SKM-1 treated with dmso at 0.1 percent for 144 hours (cell line): Measurements from ENCODE around the gene XRCC2.
"Not testable (repeated sequence)": the region's sequence is repeated elsewhere in the genome, so short reads cannot be mapped to it uniquely, and the experiment has no call there.

Experiments
- DNase-seq: peaks from one replicate; lab custom pipeline; 2025; ENCODE audit not compliant: unreplicated experiment; lab: John Stamatoyannopoulos, UW

XRCC2 gene

GRCh38 chr7:152675759-152676636 is at the start of gene XRCC2:
XRCC2 (minus strand) TSS chr7:152676141; CDS start chr7:152676079, 62 bp downstream.
- peak; percentile 43 for DNase-seq

GRCh38 chr7:152723364-152723763 is 47.4 kb upstream of the XRCC2 start:
- no peak for DNase-seq

DNA sequence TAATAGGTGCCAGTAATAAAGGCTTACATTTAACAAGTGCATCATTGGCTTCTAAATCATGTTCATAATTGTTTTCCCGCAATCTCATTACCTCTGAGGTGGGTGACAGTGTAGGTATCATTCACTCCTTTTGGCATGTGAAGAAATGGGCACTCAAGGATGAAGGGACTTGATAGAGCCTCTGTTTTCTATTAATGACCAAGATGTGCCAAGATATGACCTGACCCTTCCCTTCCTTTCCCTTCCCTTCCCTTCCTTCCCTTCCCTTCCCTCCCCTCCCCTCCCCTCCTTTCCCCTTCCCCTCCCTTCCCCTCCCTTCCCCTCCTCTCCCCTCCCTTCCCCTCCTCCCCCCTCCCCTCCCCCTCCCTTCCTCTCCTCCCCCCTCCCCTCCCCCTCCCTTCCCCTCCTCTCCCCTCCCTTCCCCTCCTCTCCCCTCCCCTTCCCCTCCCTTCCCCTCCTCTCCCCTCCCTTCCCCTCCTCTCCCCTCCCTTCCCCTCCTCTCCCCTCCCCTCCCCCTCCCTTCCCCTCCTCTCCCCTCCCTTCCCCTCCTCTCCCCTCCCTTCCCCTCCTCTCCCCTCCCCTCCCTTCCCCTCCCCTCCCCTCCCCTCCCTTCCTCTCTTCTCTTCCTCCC is 36.6 kb upstream of the XRCC2 start:
- not testable (repeated sequence) for DNase-seq

GRCh38 chr7:152711444-152711944 is 35.6 kb upstream of the XRCC2 start:
- no peak for DNase-seq

GRCh38 chr7:152710153-152710442 is 34.2 kb upstream of the XRCC2 start:
- no peak for DNase-seq

DNA sequence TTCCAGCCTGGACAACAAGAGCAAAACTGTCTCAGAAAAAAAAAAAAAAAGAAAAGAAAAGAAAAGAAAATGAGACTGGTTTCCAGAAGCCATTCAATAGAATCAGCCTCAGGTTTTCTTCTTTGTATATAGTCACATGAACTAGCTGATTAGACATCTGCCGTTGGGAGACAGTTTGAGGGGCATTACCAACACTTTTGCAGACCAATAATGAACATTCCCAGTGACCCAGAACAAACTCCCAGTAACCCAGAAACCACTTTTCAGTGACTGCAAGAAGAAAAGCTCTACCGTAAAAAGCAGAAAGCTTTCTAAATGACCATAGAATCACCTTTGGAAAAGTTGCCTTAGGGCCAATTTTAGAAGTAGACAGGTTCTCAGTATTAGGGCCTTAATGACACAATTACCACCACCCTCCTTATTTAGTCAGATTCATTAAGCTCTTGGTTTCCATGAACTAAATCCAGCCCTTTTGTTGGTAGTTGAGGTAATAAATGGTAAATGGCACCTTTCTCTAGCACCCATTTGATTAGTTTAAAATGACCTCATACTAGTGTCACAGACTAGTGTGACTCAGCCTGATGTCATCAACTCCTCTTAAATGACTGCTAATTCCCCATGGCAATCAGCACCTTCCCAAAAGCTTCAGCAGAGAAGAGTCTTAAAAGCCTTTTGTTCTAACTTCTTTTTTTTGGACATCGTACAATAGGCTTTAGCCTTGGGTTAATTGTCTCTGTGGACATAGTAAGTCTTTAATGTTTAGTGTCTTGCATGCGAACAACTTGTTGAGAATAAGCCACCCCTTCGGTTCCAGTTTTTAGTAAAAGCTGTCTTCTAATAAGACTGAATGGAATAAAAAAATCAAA is 33.6 kb upstream of the XRCC2 start:
- DNase-seq = no peak

GRCh38 chr7:152704796-152705384 is 28.9 kb upstream of the XRCC2 start:
- DNase-seq = no peak

GRCh38 chr7:152699079-152699478 is 23.1 kb upstream of the XRCC2 start:
- DNase-seq = no peak

GRCh38 chr7:152697268-152697974 is 21.5 kb upstream of the XRCC2 start:
- not testable (repeated sequence) for DNase-seq

GRCh38 chr7:152692196-152692595 is 16.3 kb upstream of the XRCC2 start:
- not testable (repeated sequence) for DNase-seq

DNA sequence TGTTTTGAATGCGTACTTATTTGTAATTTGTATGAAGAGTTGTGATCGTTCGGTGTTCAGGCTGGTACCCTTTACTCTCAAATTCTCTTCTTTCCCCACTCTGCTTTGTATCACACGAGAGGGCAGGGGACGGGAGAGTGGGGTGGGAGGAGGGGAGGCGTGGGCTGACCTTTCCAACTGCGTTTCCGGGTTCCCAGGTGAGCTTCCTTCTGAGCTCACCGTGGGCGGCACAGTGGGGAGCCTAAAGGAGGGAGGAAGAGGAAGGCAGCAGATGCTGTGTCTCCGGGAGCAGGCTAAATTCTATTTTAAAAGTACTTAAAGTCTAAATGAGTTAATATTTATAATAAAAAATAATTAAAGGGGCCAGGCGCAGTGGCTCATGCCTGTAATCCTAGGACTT is 7.4 kb upstream of the XRCC2 start:
- DNase-seq = no peak

- no peak for DNase-seq
Measured at GRCh38 chr7:152677808-152678670, 2.1 kb upstream of the XRCC2 start.

DNA sequence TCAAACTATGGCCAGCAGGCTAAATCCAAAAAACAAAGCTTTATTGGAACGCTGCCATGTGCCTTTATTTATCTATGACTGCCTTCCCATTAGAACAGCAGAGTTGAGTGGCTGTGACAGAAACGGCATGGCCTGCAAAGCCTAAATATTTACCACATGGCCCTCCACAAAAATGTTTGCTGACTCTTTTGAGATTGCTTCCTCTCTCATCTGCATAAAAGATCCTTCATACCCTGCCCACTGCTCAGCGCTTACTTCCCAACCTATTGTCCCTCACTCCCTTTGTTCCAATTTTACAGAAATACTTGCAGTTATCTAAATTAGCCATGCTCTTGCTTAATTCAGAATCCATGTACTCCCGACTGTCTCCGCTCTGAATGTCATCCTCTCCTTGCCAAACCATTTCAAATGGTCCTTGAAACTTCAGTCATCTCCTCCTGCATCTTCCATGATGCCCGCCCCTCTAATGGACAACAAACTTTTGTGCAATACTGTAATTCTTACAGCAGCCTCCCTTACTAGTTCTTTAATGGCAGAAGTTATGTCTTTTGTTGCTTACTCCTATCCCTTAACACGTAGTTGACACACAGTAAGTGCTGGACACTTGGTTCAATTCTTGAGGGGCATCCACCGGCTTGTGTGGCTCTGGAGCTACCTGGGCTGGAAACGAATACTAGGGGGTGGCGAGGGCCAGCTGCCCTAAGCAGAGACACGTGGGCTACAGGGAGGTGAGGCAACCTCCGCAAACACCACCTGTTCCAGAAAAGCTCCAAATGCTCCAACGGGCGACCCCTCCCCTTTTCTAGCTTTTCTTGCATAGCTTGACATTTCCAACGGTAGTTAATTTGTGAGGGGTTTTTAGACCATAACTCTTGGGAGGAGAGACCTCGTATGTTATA is 832 bp downstream of the XRCC2 start:
- DNase-seq = no peak

DNA sequence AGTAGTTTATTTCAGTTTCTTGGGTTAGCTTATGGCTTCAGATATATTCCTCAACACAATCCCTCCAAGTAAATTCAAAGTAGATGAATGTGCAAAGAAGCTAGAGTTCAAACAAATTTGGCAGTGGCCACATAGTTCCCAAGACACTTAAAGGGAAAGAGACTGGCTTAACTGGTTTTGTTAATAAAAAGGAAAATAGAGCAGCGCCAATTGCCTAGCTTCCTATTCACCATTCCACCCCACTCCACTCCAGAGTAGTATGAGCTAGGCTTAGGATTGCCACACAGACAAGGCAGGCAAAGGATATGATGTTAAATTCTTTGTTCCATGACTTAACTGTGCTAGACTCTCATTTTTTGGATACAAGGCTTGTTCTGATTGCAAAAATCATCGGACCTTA is 2.0 kb downstream of the XRCC2 start:
- no peak for DNase-seq

- DNase-seq = no peak
Measured at GRCh38 chr7:152672626-152673025, 3.3 kb downstream of the XRCC2 start.

DNA sequence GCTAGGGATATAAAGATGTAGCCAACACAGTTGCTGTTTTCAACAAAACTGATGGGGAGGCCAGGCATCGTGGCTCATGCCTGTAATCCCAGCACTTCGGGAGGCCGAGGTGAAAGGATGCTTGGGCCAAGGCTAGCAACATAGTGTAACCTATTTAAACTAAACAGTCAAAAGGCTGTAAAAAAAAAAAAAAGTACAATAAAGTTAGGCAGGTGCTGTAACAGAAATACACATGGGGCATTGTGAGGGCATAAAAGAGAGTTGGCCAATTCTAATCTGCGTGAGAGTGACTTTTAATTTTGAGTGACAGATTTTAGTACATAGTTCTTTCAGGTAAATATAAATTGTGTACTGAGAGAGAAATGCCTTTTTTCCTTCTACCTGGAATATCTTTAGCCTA is 6.2 kb downstream of the XRCC2 start:
- no peak for DNase-seq

DNA sequence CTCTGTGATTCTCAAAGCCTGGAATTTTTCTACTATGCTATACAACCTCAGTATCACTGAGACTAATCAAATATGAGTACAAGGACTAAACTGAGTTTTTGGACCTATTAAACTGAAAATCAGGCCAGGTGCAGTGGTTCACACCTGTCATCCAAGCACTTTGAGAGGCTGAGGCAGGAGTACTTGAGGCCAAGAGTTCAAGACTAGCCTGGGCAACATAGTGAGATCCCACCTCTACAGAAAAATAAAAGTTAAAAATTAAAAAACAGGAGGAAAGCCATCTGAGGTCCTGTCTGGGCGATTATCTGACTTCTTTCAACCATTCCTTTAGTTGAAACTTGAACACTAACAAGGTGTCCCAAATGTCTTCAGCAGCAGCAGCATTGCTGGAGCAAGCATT is 7.0 kb downstream of the XRCC2 start:
- no peak for DNase-seq

GRCh38 chr7:152667958-152668357 is 8.0 kb downstream of the XRCC2 start:
- no peak for DNase-seq

GRCh38 chr7:152666078-152666477 is 9.9 kb downstream of the XRCC2 start:
- DNase-seq = no peak
